ENCODE measurements around the gene SPOCK2.
"Not testable (repeated sequence)": the region's sequence is repeated elsewhere in the genome, so short reads cannot be mapped to it uniquely, and the experiment has no call there.

The SPOCK2 gene

GRCh38 chr10:72050873-72051272 is 37.5 kb downstream of the SPOCK2 start:
- no peak for FAIRE-seq

- FAIRE-seq, result no peak
Measured at GRCh38 chr10:72049969-72050781, 38.2 kb downstream of the SPOCK2 start.

- FAIRE-seq, result no peak
Measured at GRCh38 chr10:72049472-72049871, 38.9 kb downstream of the SPOCK2 start.

- FAIRE-seq, result peak; percentile 97
Measured at GRCh38 chr10:72048450-72049124, 39.8 kb downstream of the SPOCK2 start.

GRCh38 chr10:72045586-72045985 is 42.8 kb downstream of the SPOCK2 start:
- no peak for FAIRE-seq

- FAIRE-seq, result no peak
Measured at GRCh38 chr10:72044417-72045041, 43.8 kb downstream of the SPOCK2 start.

GRCh38 chr10:72043016-72043834 is 45.1 kb downstream of the SPOCK2 start:
- FAIRE-seq, result no peak

- FAIRE-seq, result no peak
Measured at GRCh38 chr10:72041491-72041890, 46.9 kb downstream of the SPOCK2 start.

- no peak for FAIRE-seq
Measured at GRCh38 chr10:72039377-72039776, 49.0 kb downstream of the SPOCK2 start.

GRCh38 chr10:72038458-72039001 is 49.8 kb downstream of the SPOCK2 start:
- no peak for FAIRE-seq

- no peak for FAIRE-seq
Measured at GRCh38 chr10:72037811-72038210, 50.5 kb downstream of the SPOCK2 start.

GRCh38 chr10:72037266-72037665 is 51.1 kb downstream of the SPOCK2 start:
- no peak for FAIRE-seq

- FAIRE-seq, result no peak
Measured at GRCh38 chr10:72035252-72035887, 53.0 kb downstream of the SPOCK2 start.

- FAIRE-seq, result no peak
Measured at GRCh38 chr10:72034761-72035160, 53.6 kb downstream of the SPOCK2 start.

GRCh38 chr10:72034040-72034499 is 54.3 kb downstream of the SPOCK2 start:
- no peak for FAIRE-seq

GRCh38 chr10:72032409-72033162 is 55.8 kb downstream of the SPOCK2 start:
- FAIRE-seq, result not testable (repeated sequence)

GRCh38 chr10:72031706-72032105 is 56.6 kb downstream of the SPOCK2 start:
- no peak for FAIRE-seq

- FAIRE-seq, result no peak
Measured at GRCh38 chr10:72030762-72031543, 57.4 kb downstream of the SPOCK2 start.

GRCh38 chr10:72029414-72029813 is 58.9 kb downstream of the SPOCK2 start:
- FAIRE-seq, result no peak

GRCh38 chr10:72027498-72027897 is 60.9 kb downstream of the SPOCK2 start:
- no peak for FAIRE-seq

All from G401.6 (cell line).